22Rv1 (cell line): Measurements from ENCODE around the gene NUBP1.
"Not testable (repeated sequence)": the region's sequence is repeated elsewhere in the genome, so short reads cannot be mapped to it uniquely, and the experiment has no call there.

Experiments
- H3K27ac ChIP-seq: fragments of 450-650 bp; 2 replicates; pipeline ENCODE4 v1.5.1; 2017
- ZFX ChIP-seq: fragments of 450-650 bp; IDR thresholded peaks from 2 replicates; pipeline ENCODE4 v1.6.1; 2017; ENCODE audit warnings: antibody characterized with exemption, borderline replicate concordance
- TF ChIP-seq, protein P1 (sequence below): fragments of 450-650 bp; IDR thresholded peaks from 2 replicates; pipeline ENCODE4 v1.5.1; 2017; ENCODE audit warnings: mild to moderate bottlenecking

The NUBP1 gene

GRCh38 chr16:10782628-10783027 is 39.0 kb downstream of the NUBP1 start:
- TF ChIP-seq, protein P1, sequence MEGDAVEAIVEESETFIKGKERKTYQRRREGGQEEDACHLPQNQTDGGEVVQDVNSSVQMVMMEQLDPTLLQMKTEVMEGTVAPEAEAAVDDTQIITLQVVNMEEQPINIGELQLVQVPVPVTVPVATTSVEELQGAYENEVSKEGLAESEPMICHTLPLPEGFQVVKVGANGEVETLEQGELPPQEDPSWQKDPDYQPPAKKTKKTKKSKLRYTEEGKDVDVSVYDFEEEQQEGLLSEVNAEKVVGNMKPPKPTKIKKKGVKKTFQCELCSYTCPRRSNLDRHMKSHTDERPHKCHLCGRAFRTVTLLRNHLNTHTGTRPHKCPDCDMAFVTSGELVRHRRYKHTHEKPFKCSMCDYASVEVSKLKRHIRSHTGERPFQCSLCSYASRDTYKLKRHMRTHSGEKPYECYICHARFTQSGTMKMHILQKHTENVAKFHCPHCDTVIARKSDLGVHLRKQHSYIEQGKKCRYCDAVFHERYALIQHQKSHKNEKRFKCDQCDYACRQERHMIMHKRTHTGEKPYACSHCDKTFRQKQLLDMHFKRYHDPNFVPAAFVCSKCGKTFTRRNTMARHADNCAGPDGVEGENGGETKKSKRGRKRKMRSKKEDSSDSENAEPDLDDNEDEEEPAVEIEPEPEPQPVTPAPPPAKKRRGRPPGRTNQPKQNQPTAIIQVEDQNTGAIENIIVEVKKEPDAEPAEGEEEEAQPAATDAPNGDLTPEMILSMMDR: no peak
- no peak for TF ChIP-seq ZFX
- no peak overlapping the region for H3K27ac ChIP-seq

- H3K27ac ChIP-seq: no peak overlapping the region
- TF ChIP-seq, protein P1: no peak
- no peak for TF ChIP-seq ZFX
These were observed 43.7 kb downstream of the NUBP1 start for GRCh38 chr16:10787304-10787703.

GRCh38 chr16:10788630-10789029 is 45.0 kb downstream of the NUBP1 start:
- not testable (repeated sequence) for H3K27ac ChIP-seq

DNA sequence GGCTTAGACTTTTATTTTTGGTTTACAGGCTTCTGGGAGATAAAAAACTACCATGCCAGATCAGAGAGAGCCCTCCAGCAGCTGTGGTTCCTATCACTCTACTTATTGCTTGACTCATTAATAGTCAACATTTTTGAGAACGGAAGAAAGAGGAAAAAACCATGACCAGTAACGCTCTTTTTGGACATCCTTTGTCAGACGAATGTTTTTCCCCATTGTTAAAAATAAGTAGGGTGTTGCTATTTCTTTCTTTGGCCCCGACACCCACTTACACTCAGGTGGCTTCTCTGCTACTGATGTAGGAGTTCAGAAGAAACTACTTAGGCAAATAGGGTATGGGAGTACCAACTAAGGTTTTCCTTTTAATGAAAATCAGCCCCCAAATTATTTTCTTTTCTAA is 47.4 kb downstream of the NUBP1 start:
- H3K27ac ChIP-seq: no peak overlapping the region
- TF ChIP-seq ZFX: no peak
- TF ChIP-seq, protein P1: no peak

DNA sequence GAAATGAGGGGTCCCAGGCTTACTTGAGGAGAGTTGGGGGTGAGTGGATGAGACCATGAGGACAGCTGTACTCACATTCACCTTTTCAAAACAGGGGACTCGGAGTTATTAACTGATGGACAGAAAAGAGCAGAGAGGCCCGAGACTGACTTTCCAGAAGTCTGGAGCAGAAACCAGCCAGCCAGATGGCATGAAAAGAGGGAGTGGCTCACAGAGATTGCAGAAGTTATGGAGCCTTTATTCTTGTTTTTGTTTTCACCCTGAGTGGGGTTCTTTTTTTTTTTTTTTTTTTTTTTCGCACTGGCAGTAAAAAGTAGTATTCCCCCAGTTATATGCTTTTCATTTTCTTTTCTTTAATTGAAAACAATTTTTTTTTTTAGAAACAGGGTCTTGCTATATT is 56.1 kb downstream of the NUBP1 start:
- TF ChIP-seq ZFX: no peak
- TF ChIP-seq, protein P1: no peak
- no peak overlapping the region for H3K27ac ChIP-seq

- TF ChIP-seq, protein P1: no peak
- no peak for TF ChIP-seq ZFX
- no peak overlapping the region for H3K27ac ChIP-seq
These were observed 61.7 kb downstream of the NUBP1 start for GRCh38 chr16:10805334-10805733.

- TF ChIP-seq ZFX: no peak
- TF ChIP-seq, protein P1: no peak
- H3K27ac ChIP-seq: no peak overlapping the region
These were observed 63.1 kb downstream of the NUBP1 start for GRCh38 chr16:10806698-10807097.

- TF ChIP-seq, protein P1: no peak
- TF ChIP-seq ZFX: no peak
- H3K27ac ChIP-seq: no peak overlapping the region
These were observed 64.6 kb downstream of the NUBP1 start for GRCh38 chr16:10808218-10808617.
